CD14-positive monocyte (primary cell): Measurements from ENCODE around the gene TP73. TPM values are rescaled to one million over a fixed set of nuclear protein-coding genes. Genes with fewer than 3 reads are reported as not detected.

Source experiments
- DNase-seq, 3 donors: peaks; one replicate each; pipeline ENCODE4 v3.0.0-alpha.2; 2011 to 2022
- H2AFZ ChIP-seq: 2 replicates; pipeline ENCODE4 v1.6.0; 2012; ENCODE audit warnings: mild to moderate bottlenecking, low read depth, low read length, inconsistent platforms; ENCODE audit not compliant: insufficient read depth, poor library complexity, severe bottlenecking
- H3K27ac ChIP-seq, 2 donors: 1 replicate in 1 of 2; 2 replicates in 1 of 2; pipeline ENCODE4 v1.5.1; 2012 to 2013; ENCODE audit warnings: low read length in 2 of 2, control low read depth in 1 of 2, inconsistent platforms in 1 of 2, low read depth in 1 of 2, mild to moderate bottlenecking in 1 of 2
- H3K27me3 ChIP-seq, 2 donors: one replicate each; pipeline versions ENCODE4 v1.6.0 to v1.6.1; 2011 to 2013; ENCODE audit warnings: low read length in 2 of 2; ENCODE audit not compliant: control insufficient read depth in 2 of 2, insufficient read depth in 2 of 2
- H3K36me3 ChIP-seq, 2 donors: replicated peaks in 1 of 2; 1 replicate in 1 of 2; 2 replicates in 1 of 2; pipeline versions ENCODE4 v1.5.1 to v1.6.1; 2012 to 2013; ENCODE audit warnings: low read length in 2 of 2, control low read depth in 1 of 2, inconsistent platforms in 1 of 2, mild to moderate bottlenecking in 1 of 2; ENCODE audit not compliant: insufficient read depth in 2 of 2, control insufficient read depth in 1 of 2
- H3K4me1 ChIP-seq, 2 donors: 1 replicate in 1 of 2; 2 replicates in 1 of 2; pipeline versions ENCODE4 v1.5.1 to v1.6.1; 2012 to 2013; ENCODE audit warnings: low read length in 2 of 2, control low read depth in 1 of 2, inconsistent platforms in 1 of 2, mild to moderate bottlenecking in 1 of 2, moderate library complexity in 1 of 2; ENCODE audit not compliant: insufficient read depth in 2 of 2, control insufficient read depth in 1 of 2
- H3K4me2 ChIP-seq: replicated peaks from 2 replicates; pipeline ENCODE3; 2012; ENCODE audit warnings: low read length, moderate library complexity, mild to moderate bottlenecking; ENCODE audit not compliant: poor library complexity, severe bottlenecking; ENCODE audit errors: extremely low read depth
- H3K4me3 ChIP-seq, 3 experiments: fragments of 200-600 bp in 1 of 3; sonication (generic) in 1 of 3; replicated peaks in 1 of 3; 1 replicate in 2 of 3; 2 replicates in 1 of 3; pipeline ENCODE4 v1.5.1; 2011 to 2013; ENCODE audit warnings: low read length in 3 of 3, mild to moderate bottlenecking in 3 of 3, control low read depth in 2 of 3, low read depth in 2 of 3, inconsistent platforms in 1 of 3, moderate library complexity in 1 of 3
- H3K79me2 ChIP-seq: 2 replicates; pipeline ENCODE4 v1.6.0; 2012; ENCODE audit warnings: mild to moderate bottlenecking, control low read depth, inconsistent platforms, low read length, moderate library complexity; ENCODE audit not compliant: insufficient read depth
- H3K9ac ChIP-seq: 2 replicates; pipeline ENCODE4 v1.6.0; 2017; ENCODE audit warnings: low read length, mild to moderate bottlenecking; ENCODE audit not compliant: insufficient read depth, poor library complexity, severe bottlenecking
- H3K9me3 ChIP-seq, 2 donors: replicated peaks in 1 of 2; 1 replicate in 1 of 2; 2 replicates in 1 of 2; pipeline versions ENCODE4 v1.5.1 to v1.6.1; 2012 to 2013; ENCODE audit warnings: low read length in 2 of 2, control low read depth in 1 of 2; ENCODE audit not compliant: control insufficient read depth in 1 of 2, insufficient read depth in 1 of 2
- H4K20me1 ChIP-seq: 2 replicates; pipeline ENCODE4 v1.6.0; 2012; ENCODE audit warnings: mild to moderate bottlenecking, low read length, control low read depth, moderate library complexity; ENCODE audit not compliant: insufficient read depth
- H3K27ac Mint-ChIP-seq, 7 donors: one replicate each; pipeline ENCODE4 v1.8.0; 2020; ENCODE audit warnings: mild to moderate bottlenecking in 7 of 7, mixed read lengths in 7 of 7, moderate library complexity in 6 of 7, inconsistent platforms in 2 of 7
- H3K27me3 Mint-ChIP-seq, 3 donors: one replicate each; pipeline ENCODE4 v1.8.0; 2021 to 2022; ENCODE audit warnings: low read depth in 3 of 3, mild to moderate bottlenecking in 3 of 3, mixed read lengths in 3 of 3, moderate library complexity in 3 of 3, inconsistent platforms in 1 of 3
- H3K36me3 Mint-ChIP-seq, 2 donors: one replicate each; pipeline ENCODE4 v1.8.0; 2020; ENCODE audit warnings: mixed read lengths in 2 of 2, inconsistent platforms in 1 of 2, mild to moderate bottlenecking in 1 of 2
- H3K4me1 Mint-ChIP-seq: one replicate; pipeline ENCODE4 v1.8.0; 2020; ENCODE audit warnings: mild to moderate bottlenecking, mixed read lengths
- H3K4me3 Mint-ChIP-seq, 2 donors: one replicate each; pipeline ENCODE4 v1.8.0; 2020; ENCODE audit warnings: mild to moderate bottlenecking in 2 of 2, mixed read lengths in 2 of 2, moderate library complexity in 1 of 2
- H3K9me3 Mint-ChIP-seq, 7 donors: one replicate each; pipeline ENCODE4 v1.8.0; 2020 to 2022; ENCODE audit warnings: mixed read lengths in 7 of 7, mild to moderate bottlenecking in 6 of 7, moderate library complexity in 6 of 7, inconsistent platforms in 2 of 7
- CTCF ChIP-seq: fragments of 200-600 bp; IDR thresholded peaks from one replicate; pipeline ENCODE4 v1.8.0; 2022; ENCODE audit warnings: antibody characterized with exemption, mild to moderate bottlenecking
- WGBS: methylation state at CpG from one replicate; pipeline ENCODE4 v1.1.5; 2013; ENCODE audit warnings: missing lambda C conversion rate; ENCODE audit not compliant: insufficient coverage; 5-methylcytosine and 5-hydroxymethylcytosine counted together
- intact Hi-C, 2 donors: fragments of 100-400 bp; cut with micrococcal nuclease; formaldehyde crosslinking; loops; one replicate each; pipeline versions ENCODE4 v1.15.0 to v1.15.1; 2023
- polyA plus RNA-seq, 3 donors: library from polyadenylated mRNA; depleted of rRNA in 1 of 3; unstranded in 2 of 3; stranded (reverse) in 1 of 3; fragments of 300-500 nt in 2 of 3; fragments of >200 nt in 1 of 3; fragmentation: Illumina TruSeq in 2 of 3; gene quantifications; 1 replicate in 2 of 3; 2 replicates in 1 of 3; pipeline ENCODE4 v1.2.3, GENCODE V29; 2012 to 2021

The TP73 gene
- polyA plus RNA-seq, 3 donors = 0.21 to 0.42 TPM; not detected in 1

GRCh38 chr1:3610527-3611169 is 41.7 kb upstream of the TP73 start:
- Histone ChIP-seq H3K9me3 (no peaks in the 10 kb centered on the region), H3K27me3 (peaks cover 0 to 19% of the 10 kb centered on the region in 2 donors), H3K4me2 (peak overlapping the region; percentile 81), H3K4me1 (peaks cover 24 to 33% of the 10 kb centered on the region in 2 donors), H3K27ac (no peak overlapping the region), H4K20me1 (no peaks in the 10 kb centered on the region), H3K36me3 (no peaks in the 10 kb centered on the region), H3K4me3 (peak overlapping the region in 2 of 3 experiments; percentile 26 to 73), H3K79me2 (no peaks in the 10 kb centered on the region), H3K9ac (peak overlapping the region; percentile 49), H2AFZ (peak overlapping the region; percentile 67)
- Mint-ChIP-seq H3K4me3 (peak overlapping the region; percentile 74 to 82), H3K4me1 (peaks cover 28% of the 10 kb centered on the region), H3K27ac (peak overlapping the region in 1 of 7 donors; percentile 63), H3K36me3 (no peaks in the 10 kb centered on the region), H3K9me3 (peaks cover 0 to 1% (median 0%) of the 10 kb centered on the region in 7 donors), H3K27me3 (peaks cover 17 to 34% (median 24%) of the 10 kb centered on the region in 3 donors)
- DNase-seq = no peak
- intact Hi-C loops = no loop called here
- 0% methylated on average over 18 of the region's 27 CpGs for WGBS
- TF ChIP-seq CTCF = no peak

GRCh38 chr1:3611170-3612019 is 40.9 kb upstream of the TP73 start, which contains the start of gene MEGF6:
MEGF6 (minus strand) TSS chr1:3611508; CDS start chr1:3611268, 240 bp downstream.
- H3K4me1 Mint-ChIP-seq = peaks cover 28% of the 10 kb centered on the region
- WGBS = under 1% methylated on average over 62 of the region's 87 CpGs
- no peak for TF ChIP-seq CTCF
- H3K27me3 Mint-ChIP-seq = peaks cover 17 to 34% (median 26%) of the 10 kb centered on the region in 3 donors
- H3K27ac ChIP-seq = no peak within 1 kb of the TSS
- peak within 1 kb of the TSS in 4 of 7 donors; percentile 30 to 68 (median 56) for H3K27ac Mint-ChIP-seq
- H3K36me3 Mint-ChIP-seq = no peaks in the 10 kb centered on the region
- no peaks in the 10 kb centered on the region for H4K20me1 ChIP-seq
- peaks cover 0 to 1% (median 0%) of the 10 kb centered on the region in 7 donors for H3K9me3 Mint-ChIP-seq
- H3K4me1 ChIP-seq = peaks cover 24 to 33% of the 10 kb centered on the region in 2 donors
- peak within 1 kb of the TSS; percentile 49 for H3K9ac ChIP-seq
- H3K4me3 ChIP-seq = peak within 1 kb of the TSS in 2 of 3 experiments; percentile 26 to 73
- no peaks in the 10 kb centered on the region for H3K79me2 ChIP-seq
- H2AFZ ChIP-seq = peak within 1 kb of the TSS; percentile 67
- intact Hi-C loops = no loop called here
- H3K4me3 Mint-ChIP-seq = peak within 1 kb of the TSS; percentile 86 to 91
- DNase-seq = no peak
- H3K27me3 ChIP-seq = peaks cover 0 to 19% of the 10 kb centered on the region in 2 donors
- H3K4me2 ChIP-seq = peak within 1 kb of the TSS; percentile 81
- H3K9me3 ChIP-seq = no peaks in the 10 kb centered on the region
- H3K36me3 ChIP-seq = no peaks in the 10 kb centered on the region
